Esophagus muscularis mucosa (tissue), 4 donors: ENCODE data around the gene FBXO45.

Experiments
- CTCF ChIP-seq, 3 experiments: fragments of 200-600 bp in 2 of 3; fragments of 450-650 bp in 1 of 3; sonication (generic) in 2 of 3; IDR thresholded peaks; one replicate each; pipeline ENCODE4 v1.5.1; 2017 to 2019; ENCODE audit warnings: antibody characterized with exemption in 3 of 3, mild to moderate bottlenecking in 2 of 3, moderate library complexity in 1 of 3
- EP300 ChIP-seq: sonication (generic); formaldehyde crosslinking; IDR thresholded peaks from one replicate; pipeline ENCODE4 v1.6.1; 2017; ENCODE audit warnings: antibody characterized with exemption
- POLR2A ChIP-seq: fragments of 450-650 bp; IDR thresholded peaks from one replicate; pipeline ENCODE4 v1.6.1; 2017; ENCODE audit warnings: antibody characterized with exemption, moderate library complexity, mild to moderate bottlenecking, low read depth
- POLR2AphosphoS5 ChIP-seq, 2 donors: sonication (generic); formaldehyde crosslinking; IDR thresholded peaks; one replicate each; pipeline ENCODE4 v1.6.1; 2017; ENCODE audit warnings: antibody characterized with exemption in 2 of 2

- TF ChIP-seq POLR2A (no peak), POLR2AphosphoS5 (IDR thresholded peaks at IDR 0.05) (no peak), CTCF (IDR thresholded peaks at IDR 0.05) (no peak), EP300 (no peak)
These were observed 65.2 kb downstream of the FBXO45 start for GRCh38 chr3:196633555-196634151.
